ENCODE measurements around the gene LPP.

DNA sequence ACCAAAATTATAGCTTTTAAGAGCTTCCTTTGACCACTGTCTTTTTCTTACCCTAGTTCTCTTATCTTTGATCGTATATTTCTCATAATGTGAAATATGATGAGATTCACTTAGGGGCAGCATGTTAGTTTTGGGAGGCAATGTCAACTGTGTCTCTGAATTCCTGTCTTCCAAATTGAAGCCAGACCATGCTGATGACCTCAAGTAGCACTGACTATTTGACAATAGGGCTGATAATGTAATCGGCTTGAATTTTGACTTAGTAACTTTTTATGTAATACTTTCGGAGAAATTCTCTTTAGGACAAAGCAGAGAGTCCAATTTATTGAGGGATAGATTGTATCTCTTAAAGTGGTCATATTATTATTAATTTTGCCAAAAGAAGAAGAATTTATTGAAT is 722.4 kb downstream of the LPP start:
- TF ChIP-seq POLR2AphosphoS5 (IDR thresholded peaks at IDR 0.05) (no peak), CTCF (IDR thresholded peaks at IDR 0.05) (no peak), POLR2A (IDR thresholded peaks at IDR 0.05) (no peak)
